H1 (cell line): Measurements from ENCODE around the gene ENTPD2. TPM values are rescaled to one million over a fixed set of nuclear protein-coding genes. Genes with fewer than 3 reads are reported as not detected.

Experiments
- CTCF ChIA-PET: fragments of 300-600 bp; sonication (Branson Sonifier 250); formaldehyde crosslinking; loops from one replicate; lab custom pipeline; 2021; ENCODE audit not compliant: partially characterized antibody; lab: Charles Lee
- POLR2A ChIA-PET: fragments of 300-600 bp; sonication (Branson Sonifier 250); formaldehyde crosslinking; loops from one replicate; lab custom pipeline; 2021; ENCODE audit warnings: inconsistent platforms; ENCODE audit not compliant: partially characterized antibody; lab: Charles Lee
- DNase-seq, 2 experiments: peaks; one replicate each; pipeline versions ENCODE4 v3.0.0 to v3.0.0-alpha.2; 2010 to 2022; ENCODE audit warnings: low spot score in 2 of 2, low read depth in 1 of 2, mixed read lengths in 1 of 2
- FAIRE-seq: peaks from 2 replicates; lab custom pipeline; 2011; peaks lifted over from hg19 to GRCh38; lab: Jason Lieb, UNC
- H2AFZ ChIP-seq: 2 replicates; pipeline ENCODE4 v1.8.1; 2012; ENCODE audit warnings: low read length, inconsistent platforms
- H2AK5ac ChIP-seq: 2 replicates; pipeline ENCODE4 v1.6.1; 2013; ENCODE audit warnings: low read depth, low read length
- H2BK120ac ChIP-seq: replicated peaks from 2 replicates; pipeline ENCODE3; 2013; ENCODE audit warnings: low read depth, low read length, inconsistent platforms
- H2BK12ac ChIP-seq: 2 replicates; pipeline ENCODE4 v1.6.1; 2013; ENCODE audit warnings: low read depth, low read length
- H2BK15ac ChIP-seq: 2 replicates; pipeline ENCODE4 v1.6.1; 2013; ENCODE audit warnings: low read length
- H2BK20ac ChIP-seq: 2 replicates; pipeline ENCODE4 v1.6.1; 2013; ENCODE audit warnings: low read length
- H2BK5ac ChIP-seq: 2 replicates; pipeline ENCODE4 v1.6.1; 2013; ENCODE audit warnings: low read depth, low read length
- H3K14ac ChIP-seq: 2 replicates; pipeline ENCODE4 v1.6.1; 2013; ENCODE audit warnings: inconsistent platforms; ENCODE audit not compliant: insufficient read length
- H3K18ac ChIP-seq: 2 replicates; pipeline ENCODE4 v1.6.1; 2013; ENCODE audit warnings: low read length; ENCODE audit errors: extremely low read depth
- H3K23ac ChIP-seq: 2 replicates; pipeline ENCODE4 v1.6.1; 2013; ENCODE audit warnings: inconsistent platforms; ENCODE audit not compliant: insufficient read length
- H3K23me2 ChIP-seq: 2 replicates; pipeline ENCODE4 v1.6.1; 2013; ENCODE audit warnings: low read depth, low read length
- H3K27ac ChIP-seq: 2 replicates; pipeline ENCODE4 v1.6.1; 2011; ENCODE audit warnings: low read depth, low read length, inconsistent platforms
- H3K27me3 ChIP-seq, 4 experiments: replicated peaks in 1 of 4; 1 replicate in 1 of 4; 2 replicates in 3 of 4; pipeline versions ENCODE4 v1.6.1 to v1.8.1; 2011 to 2013; ENCODE audit warnings: low read length in 3 of 4, mild to moderate bottlenecking in 3 of 4, inconsistent platforms in 2 of 4, mixed read lengths in 2 of 4, moderate library complexity in 1 of 4; ENCODE audit not compliant: control insufficient read depth in 3 of 4, insufficient read depth in 3 of 4; ENCODE audit errors: extremely low read depth in 1 of 4
- H3K36me3 ChIP-seq, 4 experiments: 2 replicates each; pipeline versions ENCODE4 v1.6.1 to v1.8.1; 2011 to 2013; ENCODE audit warnings: mild to moderate bottlenecking in 4 of 4, low read length in 3 of 4, moderate library complexity in 2 of 4, control low read depth in 1 of 4, inconsistent platforms in 1 of 4; ENCODE audit not compliant: insufficient read depth in 4 of 4, control insufficient read depth in 2 of 4
- H3K4ac ChIP-seq: replicated peaks from 2 replicates; pipeline ENCODE3; 2013; ENCODE audit warnings: low read length, low read depth, mixed read lengths, inconsistent platforms; ENCODE audit not compliant: insufficient read length
- H3K4me1 ChIP-seq, 4 experiments: replicated peaks in 1 of 4; 1 replicate in 1 of 4; 2 replicates in 3 of 4; pipeline versions ENCODE4 v1.6.1 to v1.8.1; 2011 to 2013; ENCODE audit warnings: low read length in 3 of 4, inconsistent platforms in 2 of 4, mixed read lengths in 1 of 4; ENCODE audit not compliant: insufficient read depth in 4 of 4, control insufficient read depth in 3 of 4
- H3K4me2 ChIP-seq, 2 experiments: 2 replicates each; pipeline versions ENCODE4 v1.6.1 to v1.8.1; 2011 to 2013; ENCODE audit warnings: low read depth in 2 of 2, low read length in 2 of 2, control low read depth in 1 of 2, inconsistent platforms in 1 of 2, mild to moderate bottlenecking in 1 of 2; ENCODE audit not compliant: insufficient read depth in 1 of 2
- H3K4me3 ChIP-seq, 4 experiments: fragments of 200-600, 300-600 bp in 1 of 4; sonication (generic), shearing (Covaris generic), sonication (Bioruptor Twin) in 1 of 4; 2 replicates each; pipeline versions ENCODE4 v1.5.1 to v1.8.1; 2011 to 2016; ENCODE audit warnings: low read length in 4 of 4, low read depth in 3 of 4, control low read depth in 2 of 4, inconsistent platforms in 2 of 4, mild to moderate bottlenecking in 2 of 4, mixed read lengths in 1 of 4, moderate library complexity in 1 of 4; ENCODE audit not compliant: insufficient read depth in 2 of 4; ENCODE audit errors: extremely low read depth in 1 of 4
- H3K56ac ChIP-seq: replicated peaks from 2 replicates; pipeline ENCODE3; 2013; ENCODE audit warnings: low read depth, mild to moderate bottlenecking, mixed read lengths, low read length, inconsistent platforms; ENCODE audit not compliant: insufficient read length
- H3K79me1 ChIP-seq: 2 replicates; pipeline ENCODE4 v1.6.1; 2013; ENCODE audit warnings: low read depth, low read length, control low read depth
- H3K79me2 ChIP-seq, 2 experiments: 2 replicates each; pipeline versions ENCODE4 v1.6.1 to v1.8.1; 2012 to 2013; ENCODE audit warnings: low read length in 2 of 2, mild to moderate bottlenecking in 2 of 2, inconsistent platforms in 1 of 2; ENCODE audit not compliant: insufficient read depth in 2 of 2, control insufficient read depth in 1 of 2
- H3K9ac ChIP-seq, 4 experiments: replicated peaks in 1 of 4; 1 replicate in 1 of 4; 2 replicates in 3 of 4; pipeline versions ENCODE4 v1.6.1 to v1.8.1; 2011 to 2013; ENCODE audit warnings: low read depth in 3 of 4, low read length in 3 of 4, control low read depth in 2 of 4, mild to moderate bottlenecking in 2 of 4, moderate library complexity in 2 of 4, inconsistent platforms in 1 of 4; ENCODE audit errors: extremely low read depth in 1 of 4
- H3K9me3 ChIP-seq, 2 experiments: 2 replicates each; pipeline versions ENCODE4 v1.6.1 to v1.8.1; 2012 to 2013; ENCODE audit warnings: mild to moderate bottlenecking in 2 of 2, moderate library complexity in 2 of 2, control low read depth in 1 of 2, inconsistent platforms in 1 of 2, low read depth in 1 of 2, low read length in 1 of 2, mixed read lengths in 1 of 2; ENCODE audit not compliant: insufficient read depth in 2 of 2
- H4K20me1 ChIP-seq, 2 experiments: replicated peaks in 1 of 2; 2 replicates each; pipeline versions ENCODE3 to v1.8.1; 2011 to 2013; ENCODE audit warnings: inconsistent platforms in 2 of 2, low read length in 2 of 2, mild to moderate bottlenecking in 1 of 2; ENCODE audit not compliant: insufficient read depth in 2 of 2, control insufficient read depth in 1 of 2
- H4K5ac ChIP-seq: 2 replicates; pipeline ENCODE4 v1.6.1; 2013; ENCODE audit warnings: low read length, low read depth, mixed read lengths, inconsistent platforms; ENCODE audit not compliant: insufficient read length
- H4K8ac ChIP-seq: 2 replicates; pipeline ENCODE4 v1.8.0; 2013; ENCODE audit warnings: mild to moderate bottlenecking, moderate library complexity, low read length, inconsistent platforms; ENCODE audit not compliant: insufficient read depth; ENCODE audit errors: extremely low read depth
- H4K91ac ChIP-seq: replicated peaks from 2 replicates; pipeline ENCODE3; 2013; ENCODE audit warnings: low read length, mixed read lengths, inconsistent platforms; ENCODE audit not compliant: insufficient read length
- BCL11A ChIP-seq, 2 experiments: IDR thresholded peaks; one replicate each; pipeline ENCODE4 v1.6.1; 2011; ENCODE audit warnings: low read depth in 2 of 2, low read length in 2 of 2, mild to moderate bottlenecking in 2 of 2
- HDAC2 ChIP-seq, 2 experiments: fragments of 300-600 bp in 1 of 2; sonication (generic) in 1 of 2; IDR thresholded peaks; 2 replicates each; pipeline ENCODE4 v1.6.1; 2011 to 2012; ENCODE audit warnings: low read depth in 2 of 2, low read length in 2 of 2, mild to moderate bottlenecking in 2 of 2, moderate library complexity in 2 of 2, borderline replicate concordance in 1 of 2, inconsistent platforms in 1 of 2
- KDM1A ChIP-seq: fragments of 200-600, 300-600 bp; sonication (generic); IDR thresholded peaks from 2 replicates; pipeline ENCODE4 v1.7.1; 2016; ENCODE audit warnings: mild to moderate bottlenecking, low read length, borderline replicate concordance
- KDM4A ChIP-seq: IDR thresholded peaks from one replicate; pipeline ENCODE4 v1.7.1; 2012; ENCODE audit warnings: low read depth, mild to moderate bottlenecking, moderate library complexity, low read length, inconsistent platforms; ENCODE audit not compliant: severe bottlenecking
- WGBS, 2 experiments: shearing (Covaris generic) in 1 of 2; methylation state at CpG; one replicate each; pipeline versions ENCODE4 v1.1.6 to v1.1.7; 2013 to 2015; ENCODE audit warnings: low lambda C conversion rate in 2 of 2, mixed read lengths in 2 of 2, inconsistent platforms in 1 of 2, low coverage in 1 of 2, missing lambda C conversion rate in 1 of 2; ENCODE audit not compliant: insufficient replicate concordance in 2 of 2, insufficient coverage in 1 of 2, insufficient read length in 1 of 2; ENCODE audit errors: extremely low coverage in 1 of 2, missing lambda C conversion rate in 1 of 2; 5-methylcytosine and 5-hydroxymethylcytosine counted together
- polyA plus RNA-seq, 7 experiments: library from polyadenylated mRNA; depleted of rRNA in 3 of 7; stranded (reverse) in 5 of 7; unstranded in 2 of 7; fragments of >200 nt in 5 of 7; fragments of 200-250 nt in 2 of 7; gene quantifications; 1 replicate in 5 of 7; 2 replicates in 1 of 7; 4 replicates in 1 of 7; pipeline versions ENCODE4 v1.2.1 to v1.2.3, GENCODE V29; 2011 to 2013; ENCODE audit warnings: missing spikeins in 2 of 7, mixed read lengths in 2 of 7
- total RNA-seq: library from RNA; stranded (reverse); fragmentation: NEBNext Ultra II Directional; extraction: Animal tissue kit (Norgen Biotek cat#: 25700); gene quantifications from 2 replicates; pipeline ENCODE4 v1.2.1, GENCODE V29; 2021

ENTPD2 gene
- total and polyA plus RNA-seq, 2 of the 8 experiments (the other 6 are each of a cell fraction or from before 2014, with no cell fraction given), result 0.65 to 3.8 TPM

DNA sequence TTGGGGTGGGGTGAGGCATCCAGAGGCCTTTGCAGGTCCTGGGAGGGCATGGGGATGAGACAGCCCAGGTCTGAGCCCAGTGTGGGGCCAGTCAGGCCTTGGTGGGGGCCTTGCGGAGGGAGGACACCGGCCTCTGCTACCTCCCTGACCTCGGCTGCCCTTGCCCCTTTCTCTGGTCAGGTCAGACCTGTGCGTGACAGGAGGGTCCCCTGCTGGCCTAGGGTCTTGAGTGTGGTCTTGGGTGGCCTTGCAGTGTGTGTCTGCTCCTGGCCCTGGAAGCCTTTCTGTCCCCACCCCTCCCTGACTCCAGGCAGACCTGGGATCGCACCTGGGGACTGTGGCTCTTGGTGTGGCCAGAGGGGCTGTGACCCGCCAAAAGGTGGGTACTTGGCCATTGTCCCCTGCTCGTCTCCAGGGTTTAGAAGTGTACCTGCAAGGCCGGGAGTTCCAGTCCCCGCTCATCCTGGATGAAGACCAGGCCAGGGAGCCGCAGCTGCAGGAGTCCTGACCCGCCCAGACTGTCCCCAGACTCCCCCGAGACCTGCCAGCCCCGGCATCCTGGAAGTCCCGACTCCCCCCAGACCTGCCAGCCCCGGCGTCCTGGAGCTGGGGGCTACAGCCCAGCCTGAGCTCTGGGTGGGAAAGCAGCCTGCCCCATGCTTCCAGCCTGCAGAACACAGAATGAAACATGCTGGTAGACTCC, 28.5 kb upstream of the ENTPD2 start:
- no peak overlapping the region for H4K5ac ChIP-seq
- no peak overlapping the region for H3K4me2 ChIP-seq
- no peak overlapping the region for H3K18ac ChIP-seq
- no peak for FAIRE-seq
- peaks cover 0 to 7% of the 10 kb centered on the region in 2 experiments for H4K20me1 ChIP-seq
- H4K91ac ChIP-seq, result no peak overlapping the region
- H3K4ac ChIP-seq, result no peak overlapping the region
- H2AK5ac ChIP-seq, result no peak overlapping the region
- H2BK5ac ChIP-seq, result no peak overlapping the region
- H2AFZ ChIP-seq, result no peak overlapping the region
- H3K9ac ChIP-seq, result no peak overlapping the region
- H2BK15ac ChIP-seq, result no peak overlapping the region
- no peak for DNase-seq
- ChIA-PET POLR2A (interaction anchor here (1.1 kb wide), 1 partner anchor 12 kb away, joined by 4 read pairs; the partner anchor contains the start of gene SAPCD2), CTCF (interaction anchor here (0.8 to 2.2 kb wide), 6 partner anchors 9 to 154 kb away, joined by 3 to 11 read pairs (median 4); no protein-coding TSS in a partner anchor)
- H3K4me3 ChIP-seq, result no peak overlapping the region
- no peak overlapping the region for H2BK20ac ChIP-seq
- no peaks in the 10 kb centered on the region for H3K79me2 ChIP-seq
- peaks cover 0 to 16% (median 10%) of the 10 kb centered on the region in 4 experiments; a peak in 6 of 7 replicates for H3K4me1 ChIP-seq
- H3K79me1 ChIP-seq, result no peaks in the 10 kb centered on the region
- no peaks in the 10 kb centered on the region for H3K9me3 ChIP-seq
- H3K23me2 ChIP-seq, result peaks cover 23% of the 10 kb centered on the region; the same call in 1 of the 2 replicates
- no peaks in the 10 kb centered on the region; a peak in 1 of 8 replicates for H3K36me3 ChIP-seq
- peaks cover 18 to 45% (median 29%) of the 10 kb centered on the region in 4 experiments for H3K27me3 ChIP-seq
- no peak overlapping the region; the same call in 1 of the 2 replicates for H4K8ac ChIP-seq
- no peak overlapping the region for H3K23ac ChIP-seq
- no peak overlapping the region for H2BK120ac ChIP-seq
- no peak overlapping the region for H3K56ac ChIP-seq
- H2BK12ac ChIP-seq, result no peak overlapping the region
- H3K14ac ChIP-seq, result no peak overlapping the region
- WGBS, 2 experiments, result 94% methylated on average over 14 of the region's 16 CpGs; no CpG with 5 or more reads in 1 of the 2 experiments
- H3K27ac ChIP-seq, result no peak overlapping the region
- no peak for TF ChIP-seq BCL11A (IDR thresholded peaks at IDR 0.05; ENCODE audit: low read depth in 2 of 2, low read length in 2 of 2)
- no peak for TF ChIP-seq KDM1A
- no peak for TF ChIP-seq HDAC2 (IDR thresholded peaks at IDR 0.05; ENCODE audit: borderline replicate concordance in 1 of 2, low read depth in 2 of 2, low read length in 2 of 2)
- no peak for TF ChIP-seq KDM4A
